ENCODE measurements around the gene SNX27.

- no peak for TF ChIP-seq CTCF (IDR thresholded peaks at IDR 0.05)
- no peak for TF ChIP-seq POLR2AphosphoS5 (IDR thresholded peaks at IDR 0.05)
Measured at GRCh38 chr1:151618003-151618402, 6.2 kb downstream of the SNX27 start.
